AG09319 (cell line): ENCODE data around the gene FHL2.

ENCODE experiments used
- DNase-seq: peaks from one replicate; pipeline ENCODE4 v3.0.0-alpha.2; 2010; ENCODE audit warnings: low read depth; ENCODE audit errors: extremely low read depth
- CTCF ChIP-seq: IDR thresholded peaks from 2 replicates; pipeline ENCODE4 v1.5.1; 2011; ENCODE audit warnings: low read depth, mild to moderate bottlenecking, inconsistent platforms, low read length, moderate library complexity

The FHL2 gene

GRCh38 chr2:105358593-105358992 lies 40.3 kb downstream of the FHL2 start:
- TF ChIP-seq CTCF, result no peak
- no peak for DNase-seq

GRCh38 chr2:105357122-105357521 lies 41.7 kb downstream of the FHL2 start:
- no peak for DNase-seq
- no peak for TF ChIP-seq CTCF

- TF ChIP-seq CTCF, result peak; percentile 31
- no peak for DNase-seq
Observed at GRCh38 chr2:105344704-105345345, 54.0 kb downstream of the FHL2 start.

GRCh38 chr2:105339414-105339813 lies 59.4 kb downstream of the FHL2 start:
- no peak for TF ChIP-seq CTCF
- no peak for DNase-seq

GRCh38 chr2:105338020-105338385 lies 60.8 kb downstream of the FHL2 start:
- TF ChIP-seq CTCF, result no peak
- DNase-seq, result no peak

GRCh38 chr2:105337122-105338019 lies 61.5 kb downstream of the FHL2 start, which contains the start of gene C2orf49:
C2orf49 (plus strand) TSS chr2:105337540; CDS start chr2:105337588, 48 bp downstream.
- no peak for DNase-seq
- no peak for TF ChIP-seq CTCF

GRCh38 chr2:105336786-105337121 lies 62.1 kb downstream of the FHL2 start:
- no peak for TF ChIP-seq CTCF

More at GRCh38 chr2:105336786-105337121, 62.1 kb downstream of the FHL2 start:
- DNase-seq, result no peak
